RCC 7860 (cell line): ENCODE results near the gene AGER.
"Not testable (repeated sequence)": the region's sequence is repeated elsewhere in the genome, so short reads cannot be mapped to it uniquely, and the experiment has no call there.

Experiments
- DNase-seq: peaks from one replicate; pipeline ENCODE4 v3.0.0-alpha.2; 2015; ENCODE audit warnings: low spot score
- FAIRE-seq: peaks from 2 replicates; lab custom pipeline; 2012; peaks lifted over from hg19 to GRCh38; lab: Jason Lieb, UNC

AGER gene

GRCh38 chr6:32187725-32188380 is 3.8 kb upstream of the AGER start:
- not testable (repeated sequence) for DNase-seq, FAIRE-seq

DNA sequence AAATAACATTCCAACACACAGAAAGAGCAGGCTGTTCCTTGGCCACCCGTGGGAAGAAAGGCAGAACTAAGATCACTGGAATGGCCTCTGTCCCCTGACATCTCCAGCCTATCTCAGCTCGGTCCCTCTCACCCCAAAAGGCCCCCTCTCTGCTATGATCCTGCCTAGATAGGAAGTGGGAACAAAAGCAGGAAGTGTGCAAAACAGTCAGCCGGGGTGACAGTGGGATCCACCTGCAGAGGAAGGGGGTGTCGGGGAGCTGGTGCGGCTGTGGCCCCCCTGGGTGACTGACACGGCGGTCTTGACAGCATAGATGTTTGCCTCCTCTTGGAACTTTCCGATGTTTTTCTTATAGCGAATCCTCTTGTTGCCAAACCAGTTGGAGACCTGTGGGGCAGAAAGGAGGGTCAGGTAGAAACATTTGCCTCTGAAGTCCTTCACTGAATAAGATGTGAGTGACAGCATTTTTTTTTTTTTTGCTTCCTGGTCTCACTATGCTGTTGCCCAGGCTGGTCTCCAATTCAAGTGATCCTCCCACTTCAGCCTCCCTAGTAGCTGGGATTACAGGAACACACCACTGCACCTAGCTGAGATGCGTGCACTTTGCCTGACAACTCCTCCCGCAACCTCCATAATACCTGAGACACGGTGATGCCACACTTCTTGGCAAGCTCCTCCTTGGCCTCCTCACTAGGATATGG is 3.1 kb upstream of the AGER start:
- DNase-seq (no peak), FAIRE-seq (no peak)

- not testable (repeated sequence) for DNase-seq, FAIRE-seq
Observed at GRCh38 chr6:32186151-32186840, 2.2 kb upstream of the AGER start.

- FAIRE-seq (peak; percentile 64), DNase-seq (peak; percentile 57)
Observed at GRCh38 chr6:32185681-32186131, 1.7 kb upstream of the AGER start.

- FAIRE-seq = no peak
- no peak for DNase-seq
Observed at GRCh38 chr6:32183483-32184083, 470 bp downstream of the AGER start.

GRCh38 chr6:32183030-32183429 is 1.0 kb downstream of the AGER start:
- DNase-seq = no peak
- no peak for FAIRE-seq

DNA sequence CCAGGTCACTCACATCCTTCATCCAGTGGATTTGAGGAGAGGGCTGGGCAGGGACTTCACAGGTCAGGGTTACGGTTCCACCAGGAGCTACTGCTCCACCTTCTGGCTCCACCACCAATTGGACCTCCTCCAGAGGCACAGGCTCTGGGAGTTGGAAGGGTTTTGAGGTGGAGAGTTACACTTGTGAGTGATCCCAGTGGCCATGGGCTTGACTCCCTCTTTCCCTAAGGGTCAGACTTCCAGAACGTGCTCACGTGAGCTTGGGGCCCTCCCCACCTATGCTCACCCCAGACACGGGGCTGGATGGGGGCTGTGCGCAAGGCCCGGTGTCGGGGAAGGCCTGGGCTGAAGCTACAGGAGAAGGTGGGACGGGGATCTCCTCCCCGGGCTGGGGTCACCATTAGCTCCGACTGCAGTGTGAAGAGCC is 1.5 kb downstream of the AGER start:
- FAIRE-seq = no peak

DNA sequence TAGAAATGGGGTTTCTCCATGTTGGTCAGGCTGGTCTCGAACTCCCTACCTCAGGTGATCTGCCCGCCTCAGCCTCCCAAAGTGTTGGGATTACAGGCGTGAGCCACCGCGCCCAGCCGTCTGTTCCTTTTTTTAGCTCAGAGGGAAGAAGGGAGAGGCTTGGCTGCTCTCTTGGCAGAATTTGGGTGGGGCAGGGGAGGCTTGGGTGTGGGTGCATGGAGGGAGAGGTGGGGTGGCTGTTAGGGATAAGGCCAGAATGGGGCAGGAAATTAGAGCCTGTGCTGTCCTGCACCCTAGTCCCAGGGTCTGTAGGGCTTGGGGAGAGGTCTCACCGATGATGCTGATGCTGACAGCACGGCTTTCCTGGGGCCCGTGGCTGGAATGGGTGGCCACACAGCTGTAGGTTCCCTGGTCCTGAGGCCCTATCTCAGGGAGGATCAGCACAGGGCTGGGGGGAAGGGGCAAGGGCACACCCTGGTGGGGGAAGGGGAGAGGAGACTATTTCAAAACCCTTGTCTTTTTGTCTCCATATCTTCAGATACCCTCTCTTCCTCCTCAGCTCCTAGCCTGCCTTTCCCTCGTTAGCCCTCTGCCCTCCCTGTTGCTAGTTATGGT is 2.0 kb downstream of the AGER start:
- DNase-seq = no peak
- no peak for FAIRE-seq

More for the DNA sequence above, 1.5 kb downstream of the AGER start:
- no peak for DNase-seq

DNA sequence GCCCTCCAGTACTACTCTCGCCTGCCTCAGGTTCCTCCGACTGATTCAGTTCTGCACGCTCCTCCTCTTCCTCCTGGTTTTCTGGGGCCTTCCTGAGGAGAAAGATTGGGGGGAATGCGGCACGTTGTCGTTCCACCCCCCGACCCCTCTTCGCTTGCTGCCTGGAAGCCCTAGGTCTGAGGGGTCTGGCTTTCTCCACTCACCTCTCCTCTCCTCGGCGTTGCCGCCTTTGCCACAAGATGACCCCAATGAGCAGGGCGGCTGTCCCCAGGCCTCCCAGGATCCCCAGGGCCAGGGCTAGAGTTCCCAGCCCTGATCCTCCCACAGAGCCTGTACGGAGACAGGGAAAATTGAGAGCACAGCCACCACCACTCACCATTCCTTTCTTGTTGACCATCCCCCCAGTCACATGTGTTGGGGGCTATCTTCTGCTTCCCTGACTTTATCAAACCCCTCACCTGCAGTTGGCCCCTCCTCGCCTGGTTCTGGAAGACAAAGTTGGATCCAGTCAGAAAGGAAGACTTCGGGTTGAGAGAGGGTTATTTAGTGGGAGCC is 2.8 kb downstream of the AGER start:
- DNase-seq (no peak), FAIRE-seq (no peak)

DNA sequence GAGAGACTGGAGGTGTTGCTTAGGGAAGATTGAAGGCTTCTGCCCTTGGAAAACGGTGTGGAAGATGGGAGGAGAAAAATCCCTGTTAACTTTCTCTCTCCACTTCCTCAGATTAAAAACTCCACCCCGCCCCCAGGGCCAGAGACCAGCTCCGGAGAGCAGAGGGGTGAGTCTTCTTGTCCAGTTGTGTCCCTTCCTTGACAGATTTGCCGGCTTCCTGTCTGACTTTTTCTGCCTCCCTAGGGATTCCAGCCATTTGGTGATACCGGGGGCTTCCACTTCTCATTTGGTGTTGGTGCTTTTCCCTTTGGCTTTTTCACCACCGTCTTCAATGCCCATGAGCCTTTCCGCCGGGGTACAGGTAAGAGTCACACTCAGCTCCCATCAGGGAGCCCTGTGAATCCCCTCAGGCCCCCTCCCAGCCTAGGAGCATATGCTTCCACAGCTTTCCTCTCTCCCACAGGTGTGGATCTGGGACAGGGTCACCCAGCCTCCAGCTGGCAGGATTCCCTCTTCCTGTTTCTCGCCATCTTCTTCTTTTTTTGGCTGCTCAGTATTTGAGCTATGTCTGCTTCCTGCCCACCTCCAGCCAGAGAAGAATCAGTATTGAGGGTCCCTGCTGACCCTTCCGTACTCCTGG is 4.2 kb downstream of the AGER start:
- DNase-seq = no peak
- FAIRE-seq = no peak

DNA sequence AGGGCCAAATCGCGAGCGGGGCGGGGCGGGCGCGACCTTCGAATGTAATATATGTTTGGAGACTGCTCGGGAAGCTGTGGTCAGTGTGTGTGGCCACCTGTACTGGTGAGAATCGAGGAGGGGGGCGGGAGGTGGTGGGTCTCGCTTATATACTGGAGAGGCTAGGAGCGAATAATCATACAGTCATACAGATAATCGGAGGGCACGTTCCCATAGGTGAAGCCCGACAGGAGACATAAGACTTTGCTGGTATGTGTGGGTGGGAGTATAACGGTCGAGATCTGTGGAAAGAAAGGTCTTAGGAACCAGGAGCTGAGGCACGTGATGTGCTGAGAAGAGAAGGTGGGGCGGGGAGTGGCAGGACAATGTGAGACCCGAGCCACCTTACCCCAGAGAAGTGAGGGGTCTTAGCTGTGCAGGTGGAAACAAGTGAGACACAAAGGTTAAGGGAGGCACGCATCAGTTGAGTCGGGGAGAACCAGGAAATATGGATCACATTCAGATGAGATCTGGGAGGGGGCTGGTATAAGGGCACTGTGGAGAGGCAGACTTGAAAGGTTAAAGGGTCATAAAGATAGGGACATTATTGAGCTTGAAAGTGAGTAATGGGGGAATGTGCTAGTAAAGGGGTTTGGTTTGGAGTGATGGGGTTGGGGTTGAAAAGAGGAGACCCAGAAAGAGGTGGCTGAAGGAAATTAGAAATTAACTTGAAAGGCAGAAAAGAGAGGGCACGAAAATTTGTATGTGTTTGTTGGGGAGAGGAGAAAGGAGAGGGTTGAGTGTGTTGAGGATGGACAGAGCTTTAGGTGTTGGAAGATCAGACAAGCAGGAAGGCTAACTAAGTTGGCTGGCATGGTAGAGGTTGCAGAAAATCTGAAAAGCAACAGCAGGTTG is 5.3 kb downstream of the AGER start:
- DNase-seq = no peak
- no peak for FAIRE-seq

GRCh38 chr6:32177788-32178546 is 6.1 kb downstream of the AGER start, which contains the start of gene RNF5:
RNF5 (plus strand) TSS chr6:32178405; CDS start chr6:32178512, 107 bp downstream.
- peak; percentile 99 for DNase-seq
- peak; percentile 90 for FAIRE-seq

- no peak for FAIRE-seq
- DNase-seq = peak; percentile 10
Observed at GRCh38 chr6:32177183-32177787, 6.8 kb downstream of the AGER start.

DNA sequence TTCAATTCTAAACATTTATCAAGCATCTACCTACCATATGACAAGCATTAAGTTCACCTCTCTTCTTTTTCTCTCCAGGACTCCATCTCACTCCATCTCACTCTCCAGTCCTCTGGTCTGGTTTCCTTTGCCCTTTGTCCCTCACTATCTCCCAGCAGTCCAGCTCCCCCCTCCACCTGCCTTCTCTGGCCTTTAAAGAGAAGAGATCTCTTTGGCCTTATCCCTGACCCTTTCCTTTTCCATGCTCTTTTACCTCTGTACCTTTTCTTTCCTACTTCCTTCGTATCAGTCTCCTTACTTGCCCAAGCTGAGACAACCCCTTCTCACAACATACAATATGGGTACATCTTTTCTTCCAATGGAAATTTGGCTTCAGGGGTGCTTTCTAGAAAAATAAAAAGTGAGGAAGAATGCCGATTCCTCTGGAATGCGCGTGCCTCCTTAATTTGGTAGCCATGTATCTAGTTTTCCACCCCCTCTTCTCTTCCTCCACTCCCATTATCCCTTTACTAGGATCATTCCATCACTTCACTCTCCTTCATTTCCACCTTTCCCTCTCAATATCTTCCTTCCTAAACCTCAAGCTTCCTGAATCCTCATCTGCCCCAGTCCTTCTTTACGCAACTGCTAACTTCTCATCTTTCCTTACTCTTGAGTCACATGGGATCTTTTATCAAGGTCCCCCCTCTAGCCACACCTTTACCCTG is 7.4 kb downstream of the AGER start:
- FAIRE-seq = no peak
- DNase-seq = no peak

GRCh38 chr6:32175711-32176475 is 8.2 kb downstream of the AGER start, which contains the start of gene AGPAT1:
AGPAT1 (minus strand) TSS chr6:32176084; CDS start chr6:32171496, 4,588 bp downstream.
- FAIRE-seq = no peak

GRCh38 chr6:32175322-32175710 is 8.7 kb downstream of the AGER start:
- DNase-seq (no peak), FAIRE-seq (no peak)

More at GRCh38 chr6:32175711-32176475, 8.2 kb downstream of the AGER start, which contains the start of gene AGPAT1:
- peak; percentile 86 for DNase-seq
